HL-60/S4 (cell line): ENCODE measurements around the gene METTL13.

Experiments
- in situ Hi-C: fragments of 300-500 bp; cut with MboI; formaldehyde crosslinking; loops from 2 replicates; pipeline ENCODE4 v1.14.3; 2022; ENCODE audit warnings: low sequenced_read_pairs

The METTL13 gene, protein sequence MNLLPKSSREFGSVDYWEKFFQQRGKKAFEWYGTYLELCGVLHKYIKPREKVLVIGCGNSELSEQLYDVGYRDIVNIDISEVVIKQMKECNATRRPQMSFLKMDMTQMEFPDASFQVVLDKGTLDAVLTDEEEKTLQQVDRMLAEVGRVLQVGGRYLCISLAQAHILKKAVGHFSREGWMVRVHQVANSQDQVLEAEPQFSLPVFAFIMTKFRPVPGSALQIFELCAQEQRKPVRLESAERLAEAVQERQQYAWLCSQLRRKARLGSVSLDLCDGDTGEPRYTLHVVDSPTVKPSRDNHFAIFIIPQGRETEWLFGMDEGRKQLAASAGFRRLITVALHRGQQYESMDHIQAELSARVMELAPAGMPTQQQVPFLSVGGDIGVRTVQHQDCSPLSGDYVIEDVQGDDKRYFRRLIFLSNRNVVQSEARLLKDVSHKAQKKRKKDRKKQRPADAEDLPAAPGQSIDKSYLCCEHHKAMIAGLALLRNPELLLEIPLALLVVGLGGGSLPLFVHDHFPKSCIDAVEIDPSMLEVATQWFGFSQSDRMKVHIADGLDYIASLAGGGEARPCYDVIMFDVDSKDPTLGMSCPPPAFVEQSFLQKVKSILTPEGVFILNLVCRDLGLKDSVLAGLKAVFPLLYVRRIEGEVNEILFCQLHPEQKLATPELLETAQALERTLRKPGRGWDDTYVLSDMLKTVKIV

DNA sequence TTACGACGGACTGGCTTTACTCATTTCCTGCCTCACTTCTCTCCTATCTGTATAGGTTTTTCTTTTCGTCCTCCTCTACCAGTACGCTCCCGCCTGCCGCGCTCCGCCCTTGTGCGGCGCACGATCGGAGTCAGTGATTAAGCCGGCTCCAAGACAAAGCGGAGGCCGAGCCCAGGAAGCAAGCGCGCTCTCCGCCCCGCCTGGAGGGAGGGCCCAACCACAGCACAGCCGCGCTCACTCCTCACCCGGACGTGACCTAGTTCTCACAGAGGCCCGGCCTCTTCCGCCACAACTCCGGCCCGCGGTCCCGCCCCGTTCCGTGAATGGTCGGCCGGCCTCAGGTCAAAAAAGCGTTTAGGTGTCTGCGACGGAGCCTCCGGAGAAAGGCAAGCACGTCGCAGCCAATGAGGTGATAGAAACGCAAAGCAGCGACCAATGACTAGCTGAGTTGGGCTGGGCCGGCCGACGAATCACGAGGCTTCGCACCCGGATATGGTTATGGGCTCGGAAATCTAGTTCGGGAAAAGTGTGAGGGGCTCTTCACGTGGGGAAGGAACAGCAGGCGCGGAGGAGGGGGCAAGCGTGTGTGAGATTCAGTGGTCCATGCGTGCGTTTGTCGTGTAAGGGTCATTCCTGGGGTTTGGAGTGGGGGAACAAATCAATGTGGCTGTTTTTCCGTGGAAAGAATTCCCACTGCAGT is at the start of gene METTL13:
Gene METTL13, plus strand, starts transcription at position 485 of the 700 bp plus-strand sequence. CDS start 308 bp downstream, outside the sequence.
- in situ Hi-C loops: no loop called here

DNA sequence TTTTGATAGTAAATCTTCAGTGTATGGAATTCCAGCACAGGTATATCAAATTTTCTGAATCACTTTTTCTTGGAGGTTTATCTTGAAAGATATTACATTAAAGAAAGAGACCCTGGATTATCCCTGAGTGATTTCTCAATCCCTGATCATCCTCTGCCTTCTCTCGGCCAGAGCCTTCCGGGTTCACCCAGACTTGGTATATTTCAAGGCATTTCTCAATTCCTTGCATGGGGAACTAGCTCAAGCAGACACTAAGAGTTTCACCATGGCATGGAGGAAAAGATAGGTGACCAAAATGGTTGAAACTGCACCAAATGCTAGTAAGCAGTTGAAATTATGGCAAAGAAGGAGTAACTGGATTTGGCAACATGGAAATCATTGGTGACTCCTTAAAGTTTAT is 45.3 kb upstream of the METTL13 start:
- in situ Hi-C loops: no loop called here

DNA sequence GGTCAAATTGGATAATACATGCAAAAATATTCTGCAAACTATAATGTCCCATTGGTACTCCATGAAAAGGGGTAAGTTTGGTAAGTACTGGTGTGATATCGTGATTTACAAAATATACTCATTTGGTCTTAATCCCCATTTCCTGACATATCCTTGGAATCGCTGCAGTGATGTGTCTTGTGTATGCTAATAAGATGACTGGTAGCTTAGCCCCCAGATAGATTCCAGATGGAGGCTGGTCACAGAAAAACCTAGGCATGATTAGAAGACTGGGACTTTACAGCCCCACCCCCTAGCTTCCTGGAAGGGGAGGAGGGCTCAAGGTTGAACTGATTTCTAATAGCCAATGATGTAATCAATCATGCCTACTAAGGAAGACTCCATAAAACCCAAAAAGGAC is 42.5 kb upstream of the METTL13 start:
- in situ Hi-C loops: no loop called here

DNA sequence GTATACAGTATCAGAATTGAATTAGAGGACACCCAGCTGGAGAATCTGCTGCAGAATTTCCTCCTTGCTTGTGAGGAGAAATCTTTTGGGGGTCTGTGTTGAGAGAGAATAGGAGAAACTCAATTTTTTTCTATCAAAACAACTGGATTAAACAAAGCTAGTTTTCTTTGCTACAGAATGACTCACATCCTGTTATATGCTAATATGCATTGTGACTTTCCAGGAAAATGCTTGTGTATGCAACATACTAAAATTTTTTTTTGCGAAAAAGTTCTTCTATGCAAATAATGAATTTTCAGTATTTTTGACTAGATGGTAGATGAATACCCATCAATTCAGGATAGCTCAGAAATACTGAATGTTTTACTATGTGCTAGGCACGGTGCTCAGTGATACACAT is 41.8 kb upstream of the METTL13 start:
- in situ Hi-C loops: no loop called here

DNA sequence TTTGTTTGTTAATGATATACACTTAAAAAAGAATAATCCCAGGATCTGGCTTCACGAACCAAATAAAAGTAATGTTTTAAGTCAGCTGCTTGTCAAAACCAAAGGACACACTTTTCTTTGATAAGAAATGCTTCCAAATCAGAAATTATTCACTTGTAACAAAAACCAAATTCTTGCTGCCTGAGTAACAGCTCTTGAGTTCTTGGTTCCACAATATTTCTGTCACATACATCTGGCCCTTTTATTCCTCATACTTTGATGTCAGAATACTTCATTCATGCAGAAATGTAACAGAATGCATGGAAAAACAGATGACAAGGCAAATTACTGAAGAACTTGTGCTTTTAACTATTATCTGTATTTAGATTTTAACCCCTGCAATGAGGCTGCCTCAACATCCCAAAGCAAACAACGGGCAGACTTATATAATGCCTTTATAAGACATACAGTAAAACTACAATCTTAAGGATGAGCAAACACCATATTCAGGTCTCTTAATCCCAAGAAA is 41.0 kb upstream of the METTL13 start:
- in situ Hi-C loops: no loop called here

DNA sequence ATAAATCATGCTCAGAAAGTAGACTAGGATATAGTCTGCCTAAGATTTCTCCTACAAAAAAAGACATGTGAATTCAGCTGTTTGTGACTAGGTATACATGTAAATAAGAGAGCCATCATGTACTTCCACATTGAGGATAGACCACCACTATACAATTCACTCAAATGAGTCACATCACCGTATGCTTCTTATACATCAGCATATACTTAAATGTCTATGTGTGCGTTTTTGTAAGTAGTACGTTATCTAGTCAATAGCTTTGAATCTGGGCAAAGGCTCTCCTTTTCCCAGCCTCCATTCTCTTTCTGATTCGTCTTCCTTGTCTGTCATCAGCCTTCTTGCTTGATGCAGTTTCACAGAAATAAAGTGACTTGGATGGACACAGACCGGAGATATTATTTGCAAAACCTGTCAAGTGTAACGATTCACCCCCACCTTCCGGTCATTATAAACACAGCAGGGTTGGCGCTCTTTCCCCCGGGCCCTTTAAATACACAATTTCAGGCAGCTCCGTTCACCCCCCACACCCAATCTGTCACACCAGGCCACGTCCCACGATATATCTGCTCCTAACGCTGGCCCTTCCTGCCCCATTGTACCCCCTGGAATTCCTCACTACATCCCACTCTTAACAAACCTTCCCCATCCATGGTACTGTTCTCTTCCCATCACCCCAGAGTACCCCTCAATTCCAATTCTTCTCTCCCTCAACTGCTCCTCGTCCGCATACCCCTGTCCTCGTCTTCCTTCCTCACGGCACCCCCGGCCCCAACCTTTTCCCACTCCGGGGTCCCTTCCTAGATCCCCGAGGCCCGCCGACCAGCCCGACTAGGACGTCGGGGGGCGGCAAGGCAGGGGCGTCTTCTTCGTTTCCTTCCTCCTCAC is 40.2 kb upstream of the METTL13 start:
- in situ Hi-C loops: no loop called here

DNA sequence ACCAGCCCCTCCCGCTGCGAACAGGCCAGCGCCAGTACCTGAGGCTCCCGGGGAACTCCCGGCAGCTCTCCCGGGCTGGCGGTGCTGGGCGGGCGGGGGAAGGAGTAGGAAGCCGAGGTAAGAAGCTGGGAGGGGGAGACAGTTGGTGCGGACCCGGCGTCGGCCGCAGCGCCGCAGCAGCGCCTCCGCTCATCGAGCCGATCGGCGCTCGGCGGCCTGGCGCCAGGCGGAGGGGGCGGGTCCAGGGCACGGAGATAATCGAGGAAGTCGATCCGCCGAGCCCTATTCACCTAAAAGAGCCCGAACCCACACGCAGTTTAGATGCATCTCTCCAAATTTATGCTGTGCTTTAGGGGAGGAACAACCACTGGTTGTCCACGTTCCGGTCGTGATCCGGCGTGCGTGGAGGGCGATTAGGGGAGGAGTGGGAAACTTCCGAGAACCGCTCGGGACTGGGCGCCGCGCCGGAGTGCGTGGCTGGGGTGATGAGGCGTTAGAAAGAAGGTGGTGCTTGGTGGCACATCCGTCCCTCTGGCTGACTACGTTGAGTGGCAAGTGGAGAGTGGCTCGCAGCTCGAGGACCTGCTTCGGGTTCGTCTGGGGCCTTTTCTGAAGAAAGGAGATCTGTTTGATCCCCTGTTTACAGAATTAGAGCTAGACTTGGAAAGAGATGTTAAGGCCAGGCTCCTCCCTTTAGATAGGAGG is 39.4 kb upstream of the METTL13 start, which contains the start of gene VAMP4:
Gene VAMP4, minus strand, starts transcription at position 194 of the 705 bp plus-strand sequence. CDS start 3,651 bp downstream, outside the sequence.
- in situ Hi-C loops: no loop called here

DNA sequence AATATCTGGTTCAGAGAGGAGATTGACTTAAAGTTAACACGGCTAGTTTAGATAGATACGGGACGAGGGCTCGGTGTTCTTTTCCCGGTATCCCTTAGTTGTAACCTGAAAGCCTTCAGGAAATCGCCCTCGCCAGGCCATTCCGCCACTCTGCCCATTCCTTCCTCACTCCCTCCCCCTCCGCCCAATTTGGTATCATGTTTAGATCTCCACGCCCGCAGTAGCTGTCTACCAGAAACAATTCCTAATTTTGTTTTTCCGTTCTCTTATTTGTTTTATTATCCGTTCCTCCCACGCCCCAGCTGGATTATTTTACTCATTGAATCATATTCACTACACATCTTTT is 38.9 kb upstream of the METTL13 start:
- in situ Hi-C loops: no loop called here

DNA sequence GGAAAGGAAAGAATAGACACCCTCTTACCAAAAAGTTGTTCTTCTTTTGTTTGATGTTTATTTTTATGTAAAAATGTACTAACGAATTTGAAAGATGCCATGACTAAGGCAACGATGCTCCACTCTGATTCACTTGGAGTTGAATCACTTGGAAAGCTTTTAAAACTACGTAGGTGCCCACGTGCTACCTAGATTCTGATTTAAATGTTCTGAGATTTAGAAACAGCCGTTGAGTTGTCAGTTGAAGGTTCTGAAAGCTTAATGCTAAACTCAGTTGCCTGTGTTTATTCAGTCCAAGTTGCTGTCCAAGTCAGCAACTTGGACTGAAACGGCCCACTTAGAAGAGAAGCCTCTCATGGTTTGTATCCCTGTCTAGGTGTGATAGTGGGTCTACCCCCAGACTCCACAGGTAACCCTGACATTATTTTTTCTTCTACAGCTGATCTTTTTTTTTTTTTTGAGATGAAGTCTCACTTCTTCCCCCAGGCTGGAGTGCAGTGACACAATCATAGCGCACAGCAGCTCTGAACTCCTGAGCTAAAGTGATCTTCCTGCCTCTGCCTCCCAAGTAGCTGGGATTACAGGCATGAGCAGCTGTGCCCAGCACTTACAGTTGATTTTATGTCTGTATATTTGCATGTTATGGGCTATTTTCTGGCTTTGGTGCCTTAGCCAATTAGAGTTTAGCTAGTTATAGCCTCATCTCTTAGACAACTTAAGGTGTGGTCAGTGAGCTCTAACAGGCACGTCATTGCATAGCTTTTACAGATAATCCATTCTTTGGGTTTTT is 38.2 kb upstream of the METTL13 start:
- in situ Hi-C loops: no loop called here

DNA sequence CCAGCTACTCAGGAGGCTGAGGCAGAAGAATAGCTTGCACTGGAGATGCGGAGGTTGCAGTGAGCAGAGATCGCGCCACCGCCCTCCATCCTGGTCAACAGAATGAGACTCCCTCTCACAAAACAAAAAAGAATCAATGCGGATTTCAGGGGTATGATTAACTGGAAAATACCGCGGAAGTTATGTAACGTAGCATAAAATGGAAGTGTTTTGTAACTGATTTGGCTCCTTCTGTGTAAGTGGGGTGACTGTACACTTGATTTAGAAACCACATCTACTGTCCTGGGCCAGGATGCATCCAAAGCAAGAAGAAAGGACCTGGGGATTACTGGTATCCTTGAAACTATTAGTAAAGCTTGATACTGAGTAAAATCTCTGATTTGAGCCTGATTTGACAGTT is 36.5 kb upstream of the METTL13 start:
- in situ Hi-C loops: no loop called here

DNA sequence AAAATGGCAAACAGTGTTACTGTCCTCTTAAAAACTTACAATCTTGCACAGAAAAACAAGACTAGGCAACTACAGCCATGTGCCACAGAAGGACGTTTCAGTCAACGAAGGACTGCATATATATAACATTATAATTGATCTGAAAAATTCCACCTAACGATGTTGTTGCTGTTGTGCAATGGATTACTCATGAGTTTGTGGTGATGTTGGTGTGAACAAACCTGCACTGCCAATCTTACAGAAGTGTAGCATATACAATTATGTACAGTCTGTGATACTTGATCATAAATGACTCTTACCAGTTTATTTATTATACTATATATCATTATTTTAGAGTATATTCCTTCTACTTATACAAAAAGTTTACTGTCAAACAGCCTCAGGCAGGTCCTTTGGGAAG is 32.8 kb upstream of the METTL13 start:
- in situ Hi-C loops: no loop called here

DNA sequence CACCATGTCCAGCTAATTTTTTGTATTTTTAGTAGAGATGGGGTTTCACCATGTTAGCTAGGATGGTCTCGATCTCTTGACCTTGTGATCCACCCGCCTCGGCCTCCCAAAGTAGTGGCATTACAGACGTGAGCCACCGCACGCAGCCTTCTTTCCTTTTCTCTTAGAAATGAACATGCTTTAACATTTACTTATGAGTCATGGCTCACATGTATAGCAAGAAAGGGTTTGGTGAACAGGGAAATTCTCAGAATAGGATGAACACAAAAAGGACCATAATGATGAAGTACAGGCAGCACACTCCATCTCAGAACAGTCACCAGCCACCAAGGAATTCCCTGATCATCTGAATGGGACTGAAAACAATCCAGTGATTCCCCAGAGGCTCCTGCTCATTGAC is 30.2 kb upstream of the METTL13 start:
- in situ Hi-C loops: no loop called here

DNA sequence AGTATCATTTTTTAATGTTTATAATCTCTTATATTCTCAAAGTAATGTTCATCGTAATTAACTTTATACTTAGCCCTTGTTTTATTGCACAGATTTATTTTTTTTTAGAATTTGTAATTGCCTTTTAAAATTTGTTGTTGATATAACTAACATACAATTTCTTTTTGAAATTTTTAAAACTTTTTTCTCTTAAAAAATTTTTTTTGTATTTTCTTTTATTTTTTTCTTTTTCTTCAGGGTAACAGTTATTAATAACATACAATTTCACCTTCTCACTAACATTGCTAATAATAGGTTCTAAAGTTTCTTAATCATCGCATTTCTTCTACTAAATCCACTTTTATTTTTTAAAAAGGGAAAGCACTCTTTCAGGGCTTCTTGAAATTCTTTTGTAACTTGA is 28.3 kb upstream of the METTL13 start:
- in situ Hi-C loops: no loop called here

DNA sequence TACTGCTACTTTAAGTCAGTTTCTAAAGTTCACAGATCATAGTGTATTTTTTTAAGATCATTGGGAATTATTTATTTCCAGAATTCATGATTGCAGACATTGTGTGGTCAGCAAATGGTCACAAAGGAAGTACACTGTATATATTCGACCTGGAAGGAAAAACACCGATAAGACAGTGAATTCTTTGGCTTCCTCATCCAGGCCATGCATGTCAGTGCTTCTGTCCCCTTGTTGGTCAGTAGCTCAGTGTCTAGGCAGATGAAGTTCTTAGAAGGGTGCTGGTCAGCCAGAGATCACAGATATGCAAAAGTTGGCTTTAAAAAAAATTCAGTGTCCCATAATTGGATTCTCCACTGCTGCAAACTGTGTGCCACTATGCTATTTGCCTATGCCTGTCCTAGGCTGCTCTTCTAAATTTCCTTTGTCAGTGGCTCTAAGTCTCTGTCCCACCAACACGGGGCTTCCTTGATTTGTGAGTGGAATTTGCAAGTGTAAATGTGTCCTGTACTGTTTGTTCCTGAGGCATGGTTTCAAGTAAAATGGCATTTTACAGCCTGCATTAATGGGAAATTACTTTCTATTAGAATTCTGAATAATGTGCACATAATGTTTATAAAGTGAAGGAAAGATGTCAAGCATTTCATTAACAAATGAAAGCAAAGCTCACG is 27.6 kb upstream of the METTL13 start:
- in situ Hi-C loops: no loop called here

DNA sequence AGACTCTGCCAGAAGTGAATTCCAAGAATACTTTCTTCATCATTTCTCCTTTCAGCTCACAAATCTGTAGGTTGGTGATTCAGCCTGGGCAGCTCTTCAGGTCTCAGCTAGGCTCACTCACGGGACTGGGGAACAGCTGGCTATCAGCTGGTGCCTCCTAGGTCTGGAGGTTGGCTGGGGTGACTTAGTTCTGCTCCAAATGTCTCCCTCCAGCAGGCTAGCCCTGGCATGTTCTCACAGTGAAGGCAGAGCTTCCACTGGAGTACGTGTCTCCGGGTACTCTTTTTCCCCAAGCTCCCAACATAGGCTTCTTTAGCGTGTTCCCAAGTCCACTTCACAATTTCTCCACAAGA is 27.1 kb upstream of the METTL13 start:
- in situ Hi-C loops: no loop called here

DNA sequence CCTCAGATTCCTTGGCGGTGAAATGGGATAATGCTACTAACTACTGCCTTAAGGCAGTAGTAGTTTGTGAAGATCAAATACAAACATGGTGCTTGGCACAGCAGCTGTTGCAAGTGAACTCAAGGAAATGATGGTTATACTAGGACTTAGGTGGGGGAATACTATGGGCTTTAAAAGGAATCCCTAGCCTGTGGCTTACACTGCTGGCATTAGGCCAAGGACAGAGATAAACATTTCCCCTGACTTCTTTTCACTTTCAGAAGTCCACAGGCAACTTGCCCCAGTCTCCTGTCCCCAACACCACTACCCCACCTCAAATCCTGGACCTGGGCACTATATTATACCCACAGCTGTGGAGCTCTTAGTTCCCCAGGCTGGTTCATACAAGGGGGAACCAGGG is 26.5 kb upstream of the METTL13 start:
- in situ Hi-C loops: no loop called here

DNA sequence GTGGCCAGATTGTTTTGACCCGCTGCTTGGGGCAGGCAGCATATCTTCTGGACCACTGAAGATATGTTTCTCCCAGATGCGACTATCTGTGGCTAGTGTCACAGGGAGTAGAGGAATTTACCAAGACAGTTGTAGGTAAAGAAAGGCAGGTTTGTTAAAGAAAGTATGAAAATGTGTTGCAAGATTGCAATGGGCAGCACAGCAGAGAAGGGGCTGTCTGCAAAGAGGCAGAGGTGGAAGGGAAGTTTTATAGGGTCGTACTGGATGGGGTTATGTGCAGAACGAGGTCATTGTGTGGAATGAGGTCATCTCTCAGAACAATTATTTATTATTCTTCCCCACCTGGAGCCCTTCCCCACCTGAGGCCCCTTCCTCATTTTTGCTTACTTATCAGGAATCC is 24.6 kb upstream of the METTL13 start:
- in situ Hi-C loops: no loop called here

DNA sequence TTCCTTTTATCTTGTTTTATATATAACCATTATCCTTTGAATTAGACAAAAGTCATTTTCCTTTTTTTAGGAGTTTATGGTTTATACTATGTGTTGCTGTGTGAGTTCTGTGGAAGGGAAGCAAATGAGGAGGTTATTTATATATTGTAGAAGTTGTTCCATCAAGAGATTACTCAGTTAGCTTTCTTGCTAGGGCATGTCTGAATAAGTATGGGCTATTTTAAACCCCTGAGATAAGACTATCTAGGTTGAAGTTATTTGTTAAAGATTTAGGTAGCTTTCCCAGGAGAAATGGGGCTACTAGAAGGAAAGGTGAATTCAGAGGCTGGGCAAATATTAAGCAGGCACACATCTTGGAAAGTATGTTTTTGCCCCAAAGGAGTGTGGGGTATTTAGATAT is 23.4 kb upstream of the METTL13 start:
- in situ Hi-C loops: no loop called here

DNA sequence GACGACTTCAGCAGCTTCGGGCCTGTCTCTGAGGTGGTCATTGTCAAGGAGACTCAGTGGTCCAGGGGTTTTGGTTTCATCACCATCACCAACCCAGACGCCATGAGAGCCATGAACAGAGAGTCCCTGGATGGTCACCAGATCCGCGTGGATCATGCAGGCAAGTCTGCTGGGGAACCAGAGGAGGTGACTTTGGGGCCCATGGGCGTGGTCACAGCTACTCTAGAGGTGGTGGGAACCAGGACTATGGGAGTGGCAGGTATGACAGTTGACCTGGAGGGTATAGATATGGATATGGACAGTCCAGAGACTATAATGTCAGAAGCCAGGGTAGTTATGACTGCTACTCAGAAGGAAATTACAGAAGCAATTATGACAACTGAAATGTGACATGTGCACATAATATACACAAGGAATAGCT is 19.3 kb upstream of the METTL13 start:
- in situ Hi-C loops: no loop called here
